HG02970 (cell line): ENCODE data around the gene SPACA9.

ENCODE experiments used
- ATAC-seq: cut with Tn5 transposase; IDR thresholded peaks from one replicate; pipeline ENCODE4 v1.9.1; 2021; ENCODE audit warnings: mild to moderate bottlenecking, moderate library complexity, moderate number of reproducible peaks; ENCODE audit not compliant: unreplicated experiment, low FRiP score

The SPACA9 gene

DNA sequence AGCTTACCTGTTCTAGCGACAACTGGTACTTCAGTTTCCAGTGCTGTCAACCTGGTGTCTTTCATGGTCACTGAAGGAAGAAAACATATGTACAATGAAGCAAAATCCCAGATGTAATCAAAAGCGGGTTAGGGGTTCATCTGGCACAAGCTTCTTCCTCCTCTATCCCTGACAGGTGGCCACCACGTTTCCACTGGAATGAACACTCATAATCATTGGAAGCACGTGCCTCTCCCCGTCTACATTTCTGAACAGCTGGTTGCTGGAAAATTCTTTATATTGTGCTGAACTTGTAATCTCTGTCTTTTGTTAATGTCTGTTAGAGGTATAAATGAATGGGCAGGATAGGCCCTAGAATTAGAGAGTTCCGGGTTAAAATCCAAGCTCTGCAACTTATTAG lies 56.3 kb downstream of the SPACA9 start:
- ATAC-seq = no peak

DNA sequence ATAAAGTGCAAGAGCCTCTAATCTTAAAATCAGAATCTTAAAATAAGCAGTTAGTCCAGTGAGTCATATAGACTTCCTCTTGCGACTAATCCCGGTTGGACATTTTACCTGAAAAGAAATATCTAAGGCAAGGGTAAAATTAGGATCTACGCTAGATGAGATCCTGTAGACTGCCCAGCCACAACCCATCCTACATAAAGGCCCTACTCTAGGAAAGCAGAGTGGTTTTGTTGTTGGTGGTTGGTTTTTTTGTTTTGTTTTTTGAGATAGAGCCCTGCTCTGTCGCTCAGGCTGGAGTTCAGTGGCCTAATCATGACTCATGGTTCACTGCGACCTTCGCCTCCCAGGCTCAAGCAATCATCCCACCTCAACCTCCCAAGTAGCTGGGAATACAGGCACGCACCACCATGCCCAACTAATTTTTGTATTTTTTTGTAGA lies 58.8 kb downstream of the SPACA9 start:
- no peak for ATAC-seq

DNA sequence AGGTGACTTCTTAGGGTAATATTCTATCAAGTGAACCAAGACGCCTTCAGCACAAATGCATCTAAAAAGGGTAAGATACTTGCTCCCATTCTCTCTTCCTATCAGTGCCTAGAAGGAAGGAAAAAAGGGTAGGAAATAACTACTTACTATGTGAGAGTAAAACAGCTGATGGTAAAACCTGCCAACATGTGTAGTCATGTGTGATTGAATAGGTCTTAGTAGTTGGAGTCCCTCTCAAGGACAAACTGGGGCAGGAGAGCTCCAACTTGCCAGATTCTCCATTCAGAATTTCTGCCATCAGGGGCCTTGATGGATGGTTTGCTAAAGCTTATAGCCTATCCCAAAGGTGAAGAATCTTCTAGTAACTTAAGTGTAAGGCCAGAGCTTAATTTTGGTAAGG lies 60.5 kb downstream of the SPACA9 start:
- ATAC-seq = no peak
